Bronchial smooth muscle cell (primary cell): ENCODE results near the gene LPO. TPM values are rescaled to one million over a fixed set of nuclear protein-coding genes. Genes with fewer than 3 reads are reported as not detected.

Experiments
- total RNA-seq: library from RNA; depleted of rRNA; stranded (reverse); fragments of >200 nt; gene quantifications from 2 replicates; pipeline ENCODE4 v1.2.1, GENCODE V29; 2014

The LPO gene
- total RNA-seq: not detected in 2 replicates

GRCh38 chr17:58238147-58238634 lies at the start of gene LPO:
LPO (plus strand) TSS chr17:58238584; CDS start chr17:58242980, 4,396 bp downstream.

GRCh38 chr17:58192612-58193011 lies 45.8 kb upstream of the LPO start, which contains the start of gene EPX:
EPX (plus strand) TSS chr17:58192726; CDS start chr17:58192847, 121 bp downstream.

GRCh38 chr17:58219007-58219788 lies 19.2 kb upstream of the LPO start, which contains the start of gene MKS1:
MKS1 (minus strand) TSS chr17:58219255; CDS start chr17:58219230, 25 bp downstream.

GRCh38 chr17:58280480-58281217 lies 42.3 kb downstream of the LPO start, which contains the start of gene MPO:
MPO (minus strand) TSS chr17:58280935; CDS start chr17:58280758, 177 bp downstream.

Other genes starting within 250 kb of the LPO start
- gene SRSF1, start 231.3 kb upstream of the LPO start, total RNA-seq: 371 and 490 TPM in 2 replicates
- 17.7 and 19.2 TPM in 2 replicates for gene DYNLL2, start 155.2 kb upstream of the LPO start, total RNA-seq
- gene OR4D1, start 90.2 kb upstream of the LPO start, total RNA-seq: not detected in 2 replicates
- not detected in 2 replicates for gene OR4D2, start 71.6 kb upstream of the LPO start, total RNA-seq
- not detected in 2 replicates for gene EPX, start 45.9 kb upstream of the LPO start, total RNA-seq
- gene MKS1, start 19.3 kb upstream of the LPO start, total RNA-seq: 13.9 and 16.3 TPM in 2 replicates
- 0.09 and 0.47 TPM in 2 replicates for gene MPO, start 42.4 kb downstream of the LPO start, total RNA-seq
- 0.26 and 1.1 TPM in 2 replicates for gene TSPOAP1, start 90.2 kb downstream of the LPO start, total RNA-seq
- 42.9 and 50.0 TPM in 2 replicates for gene SUPT4H1, start 113.6 kb downstream of the LPO start, total RNA-seq
- gene RNF43, start 178.9 kb downstream of the LPO start, total RNA-seq: under 0.01 TPM in 1 of 2 replicates, not detected in the other
- not detected in 2 replicates for gene HSF5, start 249.8 kb downstream of the LPO start, total RNA-seq